ENCODE results near the gene PPM1D. TPM values are rescaled to one million over a fixed set of nuclear protein-coding genes. Genes with fewer than 3 reads are reported as not detected.

The PPM1D gene
- total RNA-seq, 4 donors from 2014 or later: 10.1 to 17.3 (median 12.3) TPM

GRCh38 chr17:60615108-60615507 is 15.1 kb downstream of the PPM1D start:
- H3K27me3 ChIP-seq: no peaks in the 10 kb centered on the region
- WGBS, 2 donors (ENCODE audit: low coverage in 1 of 2): 83 to 92% methylated on average over 4 of the region's 7 CpGs

GRCh38 chr17:60615840-60616239 is 15.8 kb downstream of the PPM1D start:
- no peak for ATAC-seq
- Histone ChIP-seq H3K4me3 (no peak overlapping the region), H3K36me3 (peaks cover 0 to 7% of the 10 kb centered on the region in 2 donors), H3K4me1 (peaks cover 0 to 78% (median 6%) of the 10 kb centered on the region in 3 donors), H3K27me3 (no peaks in the 10 kb centered on the region), H3K27ac (no peak overlapping the region), H3K9me3 (no peaks in the 10 kb centered on the region)
- 67 to 80% methylated on average over 1 of the region's 3 CpGs for WGBS, 2 donors (ENCODE audit: low coverage in 1 of 2)
- TF ChIP-seq CTCF (IDR thresholded peaks at IDR 0.05) (no peak), EP300 (IDR thresholded peaks at IDR 0.05) (no peak), POLR2A (IDR thresholded peaks at IDR 0.05) (no peak), POLR2AphosphoS5 (IDR thresholded peaks at IDR 0.05) (no peak)

More at GRCh38 chr17:60615108-60615507, 15.1 kb downstream of the PPM1D start:
- H3K9me3 ChIP-seq: no peaks in the 10 kb centered on the region
- H3K4me3 ChIP-seq: no peak overlapping the region
- peaks cover 4 to 85% (median 6%) of the 10 kb centered on the region in 3 donors for H3K4me1 ChIP-seq
- no peak for ATAC-seq
- H3K27ac ChIP-seq: no peak overlapping the region
- H3K36me3 ChIP-seq: peaks cover 0 to 7% of the 10 kb centered on the region in 2 donors
- no peak for TF ChIP-seq EP300 (IDR thresholded peaks at IDR 0.05)

GRCh38 chr17:60618080-60618479 is 18.1 kb downstream of the PPM1D start:
- H3K4me1 ChIP-seq: peaks cover 0 to 56% (median 6%) of the 10 kb centered on the region in 3 donors
- no peak for ATAC-seq
- no peak for TF ChIP-seq EP300 (IDR thresholded peaks at IDR 0.05)
- no peak for TF ChIP-seq POLR2AphosphoS5 (IDR thresholded peaks at IDR 0.05)
- TF ChIP-seq POLR2A (IDR thresholded peaks at IDR 0.05): no peak
- TF ChIP-seq CTCF (IDR thresholded peaks at IDR 0.05): no peak

GRCh38 chr17:60618854-60619526 is 19.0 kb downstream of the PPM1D start:
- no peak for ATAC-seq
- Histone ChIP-seq H3K27ac (no peak overlapping the region), H3K36me3 (peaks cover 0 to 7% of the 10 kb centered on the region in 2 donors), H3K27me3 (no peaks in the 10 kb centered on the region), H3K4me3 (no peak overlapping the region), H3K9me3 (no peaks in the 10 kb centered on the region), H3K4me1 (peaks cover 0 to 46% (median 6%) of the 10 kb centered on the region in 3 donors)
- 38 to 41% methylated on average over 3 of the region's 3 CpGs for WGBS, 2 donors (ENCODE audit: low coverage in 1 of 2)
- no peak for TF ChIP-seq POLR2AphosphoS5 (IDR thresholded peaks at IDR 0.05)

More at GRCh38 chr17:60618080-60618479, 18.1 kb downstream of the PPM1D start:
- H3K27ac ChIP-seq: no peak overlapping the region
- WGBS, 2 donors (ENCODE audit: low coverage in 1 of 2): 84 to 86% methylated on average over 3 of the region's 3 CpGs
- no peaks in the 10 kb centered on the region for H3K9me3 ChIP-seq
- H3K27me3 ChIP-seq: no peaks in the 10 kb centered on the region
- peaks cover 0 to 7% of the 10 kb centered on the region in 2 donors for H3K36me3 ChIP-seq
- H3K4me3 ChIP-seq: no peak overlapping the region

GRCh38 chr17:60622961-60623360 is 23.0 kb downstream of the PPM1D start:
- TF ChIP-seq EP300 (IDR thresholded peaks at IDR 0.05) (no peak), CTCF (IDR thresholded peaks at IDR 0.05) (no peak), POLR2A (IDR thresholded peaks at IDR 0.05) (no peak), POLR2AphosphoS5 (IDR thresholded peaks at IDR 0.05) (no peak)
- 95 to 100% methylated on average over 1 to 2 of the region's 2 CpGs for WGBS, 2 donors (ENCODE audit: low coverage in 1 of 2)
- H3K27ac ChIP-seq: no peak overlapping the region
- peaks cover 0 to 18% (median 0%) of the 10 kb centered on the region in 3 donors for H3K4me1 ChIP-seq
- H3K27me3 ChIP-seq: no peaks in the 10 kb centered on the region
- no peaks in the 10 kb centered on the region for H3K9me3 ChIP-seq
- no peak overlapping the region for H3K4me3 ChIP-seq
- peaks cover 0 to 18% of the 10 kb centered on the region in 2 donors for H3K36me3 ChIP-seq
- ATAC-seq: no peak

- no peak overlapping the region for H3K27ac ChIP-seq
- ATAC-seq: no peak
- peaks cover 0 to 15% (median 0%) of the 10 kb centered on the region in 3 donors for H3K4me1 ChIP-seq
- H3K4me3 ChIP-seq: no peak overlapping the region
- TF ChIP-seq POLR2A (IDR thresholded peaks at IDR 0.05) (no peak), EP300 (IDR thresholded peaks at IDR 0.05) (no peak), POLR2AphosphoS5 (IDR thresholded peaks at IDR 0.05) (no peak), CTCF (IDR thresholded peaks at IDR 0.05) (no peak)
- no peaks in the 10 kb centered on the region for H3K27me3 ChIP-seq
- H3K36me3 ChIP-seq: peaks cover 0 to 21% of the 10 kb centered on the region in 2 donors
- 66 to 84% methylated on average over 8 of the region's 9 CpGs for WGBS, 2 donors (ENCODE audit: low coverage in 1 of 2)
- no peaks in the 10 kb centered on the region for H3K9me3 ChIP-seq
These were observed 23.4 kb downstream of the PPM1D start for GRCh38 chr17:60623415-60623814.
